Prostate gland (tissue), 2 donors: ENCODE data around the gene RASA1.

Experiments used
- CTCF ChIP-seq, 4 experiments: fragments of 200-600 bp in 2 of 4; fragments of 450-650 bp in 2 of 4; sonication (generic) in 2 of 4; IDR thresholded peaks; 1 replicate in 3 of 4; 2 replicates in 1 of 4; pipeline ENCODE4 v1.5.1; 2016 to 2019; ENCODE audit warnings: antibody characterized with exemption in 4 of 4, mild to moderate bottlenecking in 2 of 4, moderate library complexity in 2 of 4
- POLR2A ChIP-seq: fragments of 450-650 bp; IDR thresholded peaks from one replicate; pipeline ENCODE4 v1.6.1; 2016; ENCODE audit warnings: antibody characterized with exemption, mild to moderate bottlenecking
- POLR2AphosphoS5 ChIP-seq: sonication (generic); formaldehyde crosslinking; IDR thresholded peaks from one replicate; pipeline ENCODE4 v1.6.1; 2017; ENCODE audit warnings: antibody characterized with exemption

DNA sequence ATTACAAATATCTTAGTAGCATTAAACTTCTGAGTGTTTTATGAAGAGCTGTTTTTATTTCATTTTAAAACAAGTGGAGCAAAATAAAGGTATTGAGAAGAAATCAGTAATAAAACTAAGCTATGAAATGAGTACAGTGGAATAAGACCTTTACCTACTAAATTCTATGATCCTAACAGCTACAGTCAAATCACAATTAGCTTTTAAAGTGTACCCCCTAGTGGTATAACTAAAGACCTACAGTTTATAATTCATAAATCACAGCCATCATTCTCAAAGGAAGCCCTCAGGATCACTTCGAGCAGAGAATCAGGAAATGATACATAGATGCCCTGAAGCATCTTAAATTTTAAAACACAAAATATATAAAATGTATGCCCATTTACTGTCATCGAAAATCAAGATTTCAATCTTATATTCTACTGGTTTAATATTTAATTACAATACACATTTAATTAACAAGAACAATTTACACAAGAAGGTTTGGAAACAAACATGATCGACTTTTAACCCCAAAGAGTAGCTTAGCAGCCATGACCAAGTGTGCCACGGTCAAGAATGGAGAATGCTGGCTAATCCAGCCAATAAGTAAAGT, 132.7 kb downstream of the RASA1 start:
- TF ChIP-seq POLR2A = no peak
- TF ChIP-seq CTCF (IDR thresholded peaks at IDR 0.05) = peak; percentile 52 to 76 (median 63)
- no peak for TF ChIP-seq POLR2AphosphoS5
